Left ventricle myocardium inferior (tissue), 1 donor: ENCODE measurements around the gene FRMD4A. TPM values are rescaled to one million over a fixed set of nuclear protein-coding genes. Genes with fewer than 3 reads are reported as not detected.

ENCODE experiments used
- DNase-seq: peaks from one replicate; pipeline ENCODE4 v3.0.0-alpha.2; 2020
- H3K27ac ChIP-seq: fragments of 200-600 bp; replicated peaks from 2 replicates; pipeline ENCODE4 v1.8.0; 2021
- H3K27me3 ChIP-seq: fragments of 200-600 bp; 2 replicates; pipeline ENCODE4 v1.8.0; 2021; ENCODE audit warnings: low read depth
- H3K36me3 ChIP-seq: fragments of 200-600 bp; 2 replicates; pipeline ENCODE4 v1.8.0; 2021
- H3K4me1 ChIP-seq: fragments of 200-600 bp; 2 replicates; pipeline ENCODE4 v1.8.0; 2021
- H3K4me3 ChIP-seq: fragments of 200-600 bp; 2 replicates; pipeline ENCODE4 v1.8.0; 2021; ENCODE audit warnings: mild to moderate bottlenecking, moderate library complexity
- H3K9me3 ChIP-seq: fragments of 200-600 bp; replicated peaks from 2 replicates; pipeline ENCODE4 v1.8.0; 2021
- CTCF ChIP-seq: fragments of 200-600 bp; IDR thresholded peaks from 2 replicates; pipeline ENCODE4 v1.8.0; 2021; ENCODE audit warnings: antibody characterized with exemption, mild to moderate bottlenecking, borderline replicate concordance
- intact Hi-C: fragments of 100-400 bp; cut with micrococcal nuclease; formaldehyde crosslinking; loops from one replicate; pipeline ENCODE4 v1.11.0; 2022
- total RNA-seq: library from RNA; stranded (reverse); fragmentation: NEBNext Ultra II Directional; extraction: Animal tissue kit (Norgen Biotek cat#: 25700); gene quantifications from one replicate; pipeline ENCODE4 v1.2.1, GENCODE V29; 2021
- donor health status: DM: no; HTN: yes; CAD: no; lungs with severe emphysema.

FRMD4A gene
- total RNA-seq, 1 donor from 2014 or later = 26.1 TPM

- Histone ChIP-seq H3K27me3 (peaks cover 31% of the 10 kb centered on the region), H3K4me3 (no peak overlapping the region), H3K9me3 (no peaks in the 10 kb centered on the region), H3K27ac (no peak overlapping the region), H3K36me3 (no peaks in the 10 kb centered on the region), H3K4me1 (no peaks in the 10 kb centered on the region)
- DNase-seq = no peak
- no peak for TF ChIP-seq CTCF
- intact Hi-C loops = no loop called here
These were observed 41.9 kb upstream of the FRMD4A start for GRCh38 chr10:14372606-14373005.

- no peaks in the 10 kb centered on the region for H3K4me1 ChIP-seq
- no peak overlapping the region for H3K4me3 ChIP-seq
- no peaks in the 10 kb centered on the region for H3K9me3 ChIP-seq
- H3K36me3 ChIP-seq = no peaks in the 10 kb centered on the region
- no peak for TF ChIP-seq CTCF
- H3K27ac ChIP-seq = no peak overlapping the region
- DNase-seq = no peak
- intact Hi-C loops = no loop called here
- H3K27me3 ChIP-seq = peaks cover 30% of the 10 kb centered on the region
These were observed 40.9 kb upstream of the FRMD4A start for GRCh38 chr10:14371581-14371980.

- Histone ChIP-seq H3K36me3 (no peaks in the 10 kb centered on the region), H3K27me3 (peaks cover 26% of the 10 kb centered on the region), H3K4me1 (no peaks in the 10 kb centered on the region), H3K27ac (no peak overlapping the region), H3K9me3 (no peaks in the 10 kb centered on the region), H3K4me3 (no peak overlapping the region)
- intact Hi-C loops = no loop called here
- no peak for TF ChIP-seq CTCF
- no peak for DNase-seq
These were observed 40.2 kb upstream of the FRMD4A start for GRCh38 chr10:14370894-14371293.

GRCh38 chr10:14369906-14370305 lies 39.2 kb upstream of the FRMD4A start:
- intact Hi-C loops = no loop called here
- TF ChIP-seq CTCF = no peak
- peaks cover 26% of the 10 kb centered on the region for H3K27me3 ChIP-seq
- H3K36me3 ChIP-seq = no peaks in the 10 kb centered on the region
- H3K27ac ChIP-seq = no peak overlapping the region
- no peak for DNase-seq
- no peaks in the 10 kb centered on the region for H3K4me1 ChIP-seq
- no peak overlapping the region for H3K4me3 ChIP-seq
- H3K9me3 ChIP-seq = no peaks in the 10 kb centered on the region

- no peak for TF ChIP-seq CTCF
- H3K4me3 ChIP-seq = no peak overlapping the region
- no peaks in the 10 kb centered on the region for H3K9me3 ChIP-seq
- no peaks in the 10 kb centered on the region for H3K4me1 ChIP-seq
- intact Hi-C loops = no loop called here
- H3K36me3 ChIP-seq = no peaks in the 10 kb centered on the region
- peaks cover 26% of the 10 kb centered on the region for H3K27me3 ChIP-seq
- H3K27ac ChIP-seq = no peak overlapping the region
- DNase-seq = no peak
These were observed 36.0 kb upstream of the FRMD4A start for GRCh38 chr10:14366760-14367159.

- intact Hi-C loops = no loop called here
- Histone ChIP-seq H3K27me3 (peaks cover 17% of the 10 kb centered on the region), H3K36me3 (no peaks in the 10 kb centered on the region), H3K9me3 (no peaks in the 10 kb centered on the region), H3K4me3 (no peak overlapping the region), H3K4me1 (no peaks in the 10 kb centered on the region), H3K27ac (no peak overlapping the region)
- no peak for TF ChIP-seq CTCF
- DNase-seq = no peak
These were observed 34.5 kb upstream of the FRMD4A start for GRCh38 chr10:14365266-14365665.
